NT2/D1 (cell line): ENCODE data around the gene HSD17B1.

Source experiments
- SUZ12 ChIP-seq: IDR thresholded peaks from 2 replicates; pipeline ENCODE4 v1.6.1; 2011; ENCODE audit not compliant: insufficient read length, insufficient read depth; ENCODE audit errors: extremely low read depth
- YY1 ChIP-seq: IDR thresholded peaks from 2 replicates; pipeline ENCODE4 v1.6.1; 2011; ENCODE audit not compliant: insufficient read length, insufficient read depth
- ZNF274 ChIP-seq: IDR thresholded peaks from 2 replicates; pipeline ENCODE4 v1.6.1; 2011; ENCODE audit warnings: mild to moderate bottlenecking, low read depth, low read length

DNA sequence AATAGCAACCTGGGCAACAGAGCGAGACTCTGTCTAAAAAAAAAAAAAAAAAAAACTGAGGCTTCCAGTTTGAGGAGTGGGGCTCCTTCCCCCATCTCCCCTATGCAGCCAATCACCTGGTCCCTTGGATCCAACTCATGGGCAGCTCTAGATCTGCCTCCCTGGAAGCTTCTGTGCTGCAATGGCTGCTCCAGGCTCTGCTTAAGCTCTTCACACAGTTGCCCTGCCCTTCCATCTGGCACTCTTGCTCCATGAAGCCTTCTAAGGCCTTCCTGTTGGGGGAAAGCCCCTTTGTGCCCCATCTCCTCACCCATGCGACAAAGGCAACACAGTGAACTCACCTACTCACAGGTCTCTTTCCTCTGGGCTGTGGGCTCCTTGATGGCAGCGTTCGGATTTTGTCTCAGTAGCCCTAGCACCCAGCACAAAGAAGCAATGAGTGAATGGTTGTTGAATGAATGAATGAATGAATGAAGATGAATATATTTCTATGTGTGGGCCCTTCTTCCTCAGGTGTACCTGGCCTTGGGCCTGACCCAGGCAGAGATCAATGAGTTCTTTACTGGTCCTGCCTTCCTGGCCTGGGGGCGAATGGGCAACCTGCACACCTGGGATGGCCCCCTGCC, 14.8 kb upstream of the HSD17B1 start:
- TF ChIP-seq YY1 (no peak), ZNF274 (no peak), SUZ12 (no peak)
